A549 treated with AZD9567 at 1 μM for 4 hours (cell line): ENCODE measurements around the gene SLC6A11. TPM values are rescaled to one million over a fixed set of nuclear protein-coding genes. Genes with fewer than 3 reads are reported as not detected.

ENCODE experiments used
- total RNA-seq: library from RNA; stranded (reverse); fragments of 200-300 nt; extraction: Qiagen RNA extraction; gene quantifications from 5 replicates; pipeline ENCODE4 v1.2.3, GENCODE V29; 2022; ENCODE audit not compliant: insufficient read depth

SLC6A11 gene
- total RNA-seq, result 0.01 to 0.07 TPM (median 0.06 TPM) in 4 of 5 replicates, not detected in the other

GRCh38 chr3:10816019-10816862 lies at the start of gene SLC6A11:
SLC6A11 (plus strand) TSS chr3:10816228; CDS start chr3:10816266, 38 bp downstream.

Other genes starting within 250 kb of the SLC6A11 start
- not detected in 5 replicates for gene SLC6A1, start 176.5 kb downstream of the SLC6A11 start, total RNA-seq